GM18498 (cell line): ENCODE data around the gene INSYN1.
"Not testable (repeated sequence)": the region's sequence is repeated elsewhere in the genome, so short reads cannot be mapped to it uniquely, and the experiment has no call there.

Source experiments
- ATAC-seq: cut with Tn5 transposase; IDR thresholded peaks from one replicate; pipeline ENCODE4 v1.9.1; 2021; ENCODE audit warnings: mild to moderate bottlenecking, moderate library complexity; ENCODE audit not compliant: unreplicated experiment

The INSYN1 gene, protein sequence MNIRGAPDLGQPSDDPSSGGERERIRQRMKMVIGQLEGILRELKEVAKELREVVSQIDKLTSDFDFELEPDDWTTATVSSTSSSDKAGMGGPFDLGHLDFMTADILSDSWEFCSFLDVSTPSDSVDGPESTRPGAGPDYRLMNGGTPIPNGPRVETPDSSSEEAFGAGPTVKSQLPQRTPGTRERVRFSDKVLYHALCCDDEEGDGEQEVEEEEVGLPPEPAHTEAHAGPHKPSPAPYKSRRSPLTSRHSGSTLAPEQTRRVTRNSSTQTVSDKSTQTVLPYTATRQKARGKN

DNA sequence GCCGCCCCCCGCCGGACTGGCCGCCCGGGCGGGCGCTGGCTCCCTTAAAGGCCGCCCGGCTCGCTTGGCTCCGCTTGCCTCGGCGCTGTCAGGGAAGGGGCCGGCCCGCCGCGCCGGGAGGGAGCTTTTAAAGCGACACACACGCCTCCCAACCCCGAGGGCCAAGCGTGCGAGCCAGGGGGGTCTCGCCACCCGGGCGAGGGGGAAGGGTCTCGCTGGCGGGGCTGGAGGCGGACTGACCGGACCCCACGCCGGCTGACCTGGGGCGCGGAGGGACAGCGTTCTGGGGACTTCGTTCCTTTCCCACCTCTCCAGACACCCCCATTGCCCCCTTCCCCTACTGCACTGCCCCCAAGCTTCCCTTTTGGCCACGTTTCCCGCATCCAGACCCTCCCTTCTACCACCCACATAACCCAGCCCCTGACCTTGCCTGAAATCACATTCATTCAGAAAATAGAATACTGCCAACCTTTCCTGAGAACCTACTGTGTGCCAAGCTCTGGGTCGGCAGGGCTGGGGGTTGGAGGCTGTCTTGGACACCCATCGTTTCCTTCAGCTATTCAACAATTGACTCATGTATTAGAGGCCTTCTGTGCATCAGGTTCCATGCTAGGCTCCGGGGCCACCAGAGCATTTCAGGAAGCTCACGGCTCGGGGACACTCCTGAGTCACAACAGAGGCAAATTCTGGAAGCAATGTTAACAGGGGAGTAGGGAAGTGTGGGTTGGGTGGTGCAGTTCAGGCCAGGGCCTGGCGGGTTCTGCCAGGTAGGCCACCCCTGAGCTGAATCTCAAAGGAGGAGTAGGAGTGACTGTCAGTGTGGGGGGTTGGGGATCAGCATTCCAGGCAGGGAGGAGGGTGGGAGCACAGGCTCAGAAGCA lies at the start of gene INSYN1:
INSYN1 (minus strand) TSS at position 102 of the 881 bp plus-strand sequence. CDS start 2,221 bp downstream, outside the sequence.
- ATAC-seq: no peak

DNA sequence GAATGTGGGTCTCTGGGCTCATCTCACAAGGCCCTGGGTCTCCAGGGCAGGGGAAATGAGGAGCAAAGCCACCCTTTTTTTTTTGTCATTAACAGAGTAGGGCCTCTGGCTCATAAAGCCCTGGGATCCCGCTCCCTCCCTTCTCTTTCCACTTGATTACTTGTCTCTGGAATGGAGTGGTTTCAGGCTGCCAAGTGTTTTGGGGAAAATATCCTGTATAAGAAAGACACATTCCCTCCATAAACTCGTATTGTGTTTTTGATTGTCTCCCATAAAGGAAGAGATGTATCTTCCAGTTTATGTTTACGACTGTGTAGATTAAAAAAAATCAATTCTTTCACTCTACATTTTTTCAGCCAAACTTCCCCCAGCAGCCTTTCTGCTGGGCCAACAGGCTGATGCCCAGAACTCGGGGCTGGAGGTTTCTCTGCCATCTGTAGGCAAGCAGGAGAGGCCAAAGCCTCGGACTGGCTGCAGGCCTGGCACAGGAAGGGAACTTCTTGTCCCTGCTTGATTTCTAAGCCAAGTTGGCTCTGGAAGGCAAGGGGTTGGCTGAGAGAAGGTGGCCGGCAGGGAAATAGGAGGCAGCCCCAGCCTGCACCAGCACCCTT lies 49.4 kb upstream of the INSYN1 start:
- no peak for ATAC-seq

DNA sequence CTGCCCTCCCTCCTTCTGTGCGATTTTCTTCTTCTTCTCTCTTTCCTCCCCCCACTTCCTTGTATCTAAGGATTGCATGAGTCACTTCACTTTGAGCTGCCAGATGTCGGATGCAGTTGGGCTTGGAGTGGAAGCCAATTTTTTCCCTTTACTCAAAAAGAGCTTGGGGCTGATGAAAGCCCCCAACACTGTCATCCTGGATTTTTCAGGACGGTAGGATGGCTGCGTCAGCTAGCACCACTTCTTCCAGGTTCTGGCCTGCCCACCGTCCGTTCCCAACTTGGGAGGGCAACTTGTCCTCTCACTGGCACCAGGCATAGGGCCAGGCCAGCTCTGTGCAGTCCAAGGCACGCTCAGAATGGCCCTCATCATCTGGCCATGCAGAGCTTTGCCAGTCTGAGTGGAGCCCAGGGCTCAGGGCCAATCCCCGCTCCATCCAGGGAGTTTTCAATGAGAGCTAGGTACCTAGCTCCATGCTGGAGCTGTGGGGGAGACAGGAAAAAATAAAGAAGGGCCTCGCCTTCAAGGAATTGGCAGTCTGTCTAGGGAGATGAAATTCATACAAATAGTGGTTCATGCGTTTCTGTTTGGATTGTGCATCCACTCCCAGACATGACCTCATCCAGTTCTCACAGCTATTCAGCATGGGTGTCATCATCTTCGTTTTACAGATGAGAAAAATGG lies 47.7 kb upstream of the INSYN1 start:
- no peak for ATAC-seq

DNA sequence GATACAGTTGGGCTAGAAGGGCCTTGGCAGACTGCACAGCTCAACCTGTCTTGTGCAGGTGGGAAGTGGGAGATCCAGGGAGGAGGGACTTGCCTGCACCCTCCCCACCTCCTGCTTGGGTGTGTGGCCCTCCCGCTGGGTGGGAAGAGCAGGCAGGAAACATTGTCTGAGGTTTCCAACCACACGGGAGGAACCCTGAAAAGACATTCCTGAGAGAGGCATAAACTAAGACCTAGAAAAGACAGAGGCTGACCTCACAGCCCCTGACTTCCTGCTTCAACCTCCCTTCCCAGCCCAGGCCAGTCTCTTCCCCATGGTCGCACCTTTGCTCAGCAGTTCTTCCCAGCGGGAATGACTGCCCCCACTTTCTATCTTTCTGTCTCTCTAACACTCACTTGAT lies 46.3 kb upstream of the INSYN1 start:
- no peak for ATAC-seq

DNA sequence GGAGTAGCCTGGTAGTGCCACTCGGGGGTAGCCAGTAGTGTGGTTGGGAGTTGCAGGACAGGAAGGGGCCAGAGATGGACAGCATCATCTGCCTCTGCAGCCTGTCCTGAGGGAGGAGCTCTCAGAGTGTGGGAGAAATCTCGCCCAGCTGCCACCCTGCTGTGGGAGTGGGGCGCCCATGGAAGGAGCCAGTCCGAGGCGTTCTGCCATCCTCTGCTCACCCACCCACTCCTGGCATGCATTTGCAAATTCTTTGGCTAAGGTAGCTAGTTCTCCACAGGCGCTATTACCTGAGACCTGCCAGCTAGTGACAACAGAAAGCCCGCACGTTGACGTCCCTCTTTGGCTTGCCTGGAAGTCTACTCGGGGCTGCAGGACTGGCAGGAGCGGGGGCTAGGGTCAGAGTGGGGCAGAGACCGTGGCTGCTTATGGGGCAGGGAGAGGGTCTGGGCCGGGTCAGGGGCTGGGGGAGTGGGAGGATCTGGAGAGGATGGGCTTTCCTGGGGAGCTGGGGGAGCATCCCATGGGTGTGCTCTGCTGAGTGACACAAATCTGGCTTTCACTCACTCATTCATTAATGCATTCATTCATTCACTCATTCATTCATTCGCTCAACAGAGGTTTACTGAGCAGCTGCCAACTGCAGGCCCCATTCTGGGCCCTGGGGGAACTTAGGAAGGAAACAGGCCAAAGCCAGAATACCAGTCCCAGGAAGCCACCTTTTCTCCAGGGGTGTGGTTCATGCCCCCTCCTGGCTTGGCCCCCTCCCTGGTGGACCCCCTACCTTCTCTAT lies 44.4 kb upstream of the INSYN1 start:
- no peak for ATAC-seq

DNA sequence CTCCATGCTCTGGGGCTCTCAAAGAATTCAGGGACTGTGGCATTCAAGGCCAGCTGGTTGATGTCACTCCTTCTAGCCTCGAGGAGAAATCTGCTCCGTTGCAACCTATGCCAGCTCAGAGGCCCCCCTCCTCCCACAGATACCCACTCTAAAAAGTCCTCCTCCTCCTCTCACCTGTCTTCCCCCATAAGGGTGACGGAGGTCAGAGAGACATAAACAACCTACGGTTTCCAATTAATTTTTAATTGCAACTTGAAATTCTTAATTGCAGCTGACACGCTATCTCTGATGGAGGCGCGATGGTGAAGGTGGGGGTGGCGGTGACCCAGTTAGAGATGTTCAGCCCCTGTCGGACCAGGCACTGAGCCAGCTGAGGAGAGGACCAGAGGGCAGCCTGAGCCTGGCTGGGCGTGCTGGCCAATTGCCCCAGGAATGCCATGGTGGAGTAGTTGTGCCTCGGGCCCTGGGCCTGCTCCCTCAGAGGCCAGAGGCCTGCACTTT lies 43.2 kb upstream of the INSYN1 start:
- no peak for ATAC-seq

DNA sequence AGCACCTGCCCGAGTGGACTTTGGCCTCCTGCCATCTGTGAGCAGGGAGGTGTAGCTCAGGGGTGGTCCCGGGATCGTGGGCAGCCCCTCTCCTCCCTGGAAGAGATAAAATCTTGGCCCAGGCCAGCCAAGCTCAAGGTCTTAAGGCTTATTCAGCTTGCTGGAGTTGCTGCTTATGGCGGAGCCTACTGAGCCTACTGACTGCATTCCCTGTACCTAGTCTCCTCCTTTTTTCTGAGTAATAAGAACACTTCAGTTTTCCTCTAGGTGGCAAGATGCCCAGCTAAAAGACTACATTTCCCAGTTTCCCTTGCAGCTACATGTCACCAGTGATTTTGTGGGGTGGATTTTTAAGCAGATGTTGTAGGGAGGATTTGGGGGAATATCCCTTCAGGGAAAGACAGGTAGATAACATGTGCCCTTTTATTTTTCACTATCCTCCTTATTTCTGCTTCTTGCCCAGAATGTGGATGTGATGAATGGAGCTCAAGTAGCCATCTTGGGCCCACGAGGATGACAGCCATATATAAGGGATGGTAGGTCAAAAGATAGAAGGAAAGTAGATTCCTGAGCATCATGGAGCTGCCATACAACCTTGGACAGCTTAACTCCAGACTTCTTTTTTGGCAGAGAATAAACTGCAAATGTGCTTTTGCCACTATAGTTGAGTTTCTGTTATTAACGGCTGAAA lies 41.4 kb upstream of the INSYN1 start:
- no peak for ATAC-seq

DNA sequence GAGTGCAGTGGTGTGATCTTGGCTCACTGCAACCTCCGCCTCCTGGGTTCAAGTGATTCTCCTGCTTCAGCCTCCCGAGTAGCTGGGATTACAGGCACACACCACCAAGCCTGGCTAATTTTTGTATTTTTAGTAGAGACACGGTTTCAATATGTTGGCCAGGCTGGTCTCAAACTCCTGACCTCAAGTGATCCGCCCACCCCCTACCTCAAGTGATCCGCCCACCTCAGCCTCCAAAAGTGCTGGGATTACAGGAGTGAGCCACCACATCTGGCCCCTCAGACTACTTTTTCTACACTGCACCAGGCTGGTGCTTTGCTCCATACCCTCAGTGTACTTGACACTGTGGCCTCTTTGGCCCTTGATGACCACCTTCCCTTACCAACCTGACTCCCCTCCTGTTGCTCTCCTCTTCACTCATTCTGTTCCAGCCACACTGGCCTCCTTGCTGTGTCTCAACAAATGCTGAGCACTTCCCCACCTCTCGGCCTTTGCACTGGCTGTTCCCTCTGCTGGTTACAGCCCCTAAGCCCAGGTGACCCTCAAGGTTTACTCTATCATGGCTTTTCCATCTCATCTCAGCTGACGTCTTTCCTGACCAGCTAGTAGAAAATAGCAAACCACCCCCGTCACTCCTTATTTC lies 39.9 kb upstream of the INSYN1 start:
- ATAC-seq: not testable (repeated sequence)

DNA sequence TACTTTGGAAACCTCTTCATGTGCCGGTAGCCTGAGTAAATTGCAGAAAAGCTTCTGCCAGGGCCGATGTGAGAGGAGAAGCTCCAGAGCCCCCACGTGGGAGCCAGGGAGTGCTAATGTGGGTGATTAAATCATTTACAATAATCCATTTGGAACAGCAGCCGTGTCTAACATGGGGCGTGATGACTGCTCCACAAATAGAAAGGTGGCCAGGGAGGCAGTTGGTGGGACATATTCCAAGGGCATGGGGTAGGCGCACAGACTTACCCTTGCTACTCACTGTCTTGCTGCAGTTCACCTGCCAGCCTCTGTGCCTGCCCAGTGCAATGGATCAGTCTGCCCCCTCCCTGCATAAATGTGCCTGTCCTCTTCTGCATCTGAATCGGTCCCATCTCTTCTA lies 39.3 kb upstream of the INSYN1 start:
- ATAC-seq: no peak

DNA sequence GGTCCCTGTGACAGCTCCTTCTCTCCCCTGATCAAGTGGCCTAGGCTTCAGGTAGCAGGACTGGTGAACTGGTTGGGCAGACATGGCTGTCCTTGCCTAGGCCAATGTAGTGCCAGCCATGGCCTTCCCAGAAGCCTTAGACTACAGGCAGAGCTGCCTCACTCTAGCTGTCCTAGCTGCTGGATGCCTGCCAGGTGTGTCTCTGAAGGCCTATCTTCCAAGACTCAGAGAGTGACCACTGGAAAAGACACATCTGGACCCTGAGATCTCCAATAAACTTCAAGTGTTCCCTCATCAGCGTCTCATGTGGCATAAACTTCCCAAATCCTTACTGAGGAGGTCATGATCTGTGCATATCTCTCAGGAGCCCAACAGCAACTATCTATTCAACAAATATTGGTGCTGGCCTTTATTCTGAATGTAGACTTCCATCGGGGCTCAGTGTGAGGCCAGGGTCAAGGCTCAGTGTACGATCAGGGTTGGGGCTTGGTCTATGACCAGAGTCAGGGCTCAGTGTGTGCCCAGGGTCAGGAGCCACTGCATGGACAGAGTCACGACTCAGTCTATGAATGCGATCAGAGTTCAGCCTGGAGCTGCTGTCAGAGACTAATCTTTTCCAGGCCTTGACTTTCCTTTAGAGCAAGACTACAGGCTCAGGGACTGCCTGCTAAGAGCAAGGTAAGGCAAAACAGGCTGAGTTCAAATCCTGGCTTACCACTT lies 36.5 kb upstream of the INSYN1 start:
- no peak for ATAC-seq

DNA sequence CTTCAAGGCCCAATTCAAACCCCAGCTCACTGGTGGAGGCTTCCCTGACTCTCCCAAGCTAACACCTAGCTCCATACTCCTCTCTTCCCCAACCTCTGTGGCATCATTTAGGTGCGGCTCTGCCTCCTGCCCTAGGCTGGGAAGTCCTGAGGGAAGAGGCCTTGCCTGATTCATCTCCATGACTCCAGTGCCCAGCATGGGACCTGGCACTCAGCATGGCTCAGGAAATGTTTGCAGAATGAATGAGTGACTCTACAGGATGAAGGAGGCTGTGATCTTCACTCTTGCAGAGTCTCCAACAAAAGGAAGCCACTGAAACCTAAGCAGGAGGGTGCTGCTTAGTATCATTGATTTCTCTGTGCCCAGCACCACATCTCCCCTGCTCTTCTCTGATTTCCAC lies 34.5 kb upstream of the INSYN1 start:
- ATAC-seq: no peak

DNA sequence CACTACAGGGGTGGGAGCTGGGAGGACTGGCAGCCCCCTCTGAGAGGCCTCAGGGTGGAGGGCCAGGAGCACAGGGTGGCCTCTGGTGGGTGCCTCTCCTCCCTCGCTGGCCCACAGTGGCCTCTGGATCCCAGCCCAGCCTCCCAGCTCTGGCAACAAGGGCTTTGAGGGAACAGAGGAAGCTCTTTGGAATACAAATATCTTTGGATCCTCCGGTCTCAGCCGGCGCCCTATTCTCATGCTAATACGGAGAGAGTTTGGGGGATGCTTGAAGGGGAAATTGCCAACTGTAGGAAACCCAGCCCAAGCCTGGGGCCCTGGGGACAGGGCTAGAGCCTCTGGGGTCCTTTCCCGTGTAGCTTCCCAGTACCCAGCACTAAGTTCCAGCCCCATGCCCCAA lies 33.4 kb upstream of the INSYN1 start:
- no peak for ATAC-seq

DNA sequence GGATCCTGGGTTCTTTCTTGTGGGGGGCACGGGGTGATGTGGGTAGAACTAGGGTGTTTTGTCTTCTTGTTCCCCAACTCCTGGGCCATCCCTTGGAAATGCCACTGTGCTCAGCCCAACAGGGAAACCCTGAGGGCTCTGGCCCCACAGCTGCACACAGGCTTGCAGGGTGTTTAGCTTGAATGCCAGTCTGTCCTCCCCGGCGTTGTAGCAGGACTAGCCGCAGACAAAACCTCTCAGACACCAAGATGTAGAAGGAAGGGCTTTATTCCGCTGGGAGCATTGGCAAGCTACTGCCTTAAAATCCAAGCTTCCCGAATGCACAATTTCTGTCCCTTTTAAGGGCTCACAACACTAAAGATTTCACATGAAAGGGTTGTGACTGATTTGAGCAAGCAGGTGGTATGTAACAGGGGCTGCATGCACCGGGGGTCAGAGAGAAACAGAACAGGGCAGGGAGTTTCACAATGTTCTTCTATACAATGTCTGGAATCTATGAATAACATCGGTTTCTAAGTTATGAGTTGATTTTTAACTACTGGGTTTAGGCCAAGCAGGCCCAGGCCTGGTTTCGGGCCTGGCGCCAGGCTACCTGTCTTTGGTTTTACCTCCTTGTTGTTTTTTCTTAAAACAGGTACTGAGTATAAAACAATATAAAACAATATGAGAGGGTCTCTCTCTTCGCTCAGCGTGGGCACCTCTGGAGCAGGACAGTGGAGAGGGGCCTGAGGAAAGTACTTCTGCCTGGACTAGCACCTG lies 32.3 kb upstream of the INSYN1 start:
- not testable (repeated sequence) for ATAC-seq

DNA sequence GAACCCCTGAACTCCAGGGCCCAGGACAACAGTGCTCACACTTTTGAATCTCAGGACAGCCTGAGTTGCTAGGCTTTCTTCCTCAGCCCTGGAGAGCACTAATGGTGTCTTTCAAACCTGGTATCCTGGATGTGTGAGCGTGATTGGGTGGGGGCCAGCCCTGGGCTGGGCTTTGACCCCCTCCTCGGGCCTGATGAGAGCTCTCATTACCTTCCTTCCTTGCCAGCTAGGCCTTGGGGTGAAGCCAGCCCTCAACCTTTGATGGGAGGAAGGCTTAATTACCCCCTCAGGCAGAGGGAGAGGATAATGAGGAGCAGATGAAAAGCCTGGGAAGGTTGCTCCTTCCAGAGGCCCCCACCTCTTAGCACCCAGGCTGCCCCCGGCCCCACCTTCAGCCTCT lies 31.1 kb upstream of the INSYN1 start:
- no peak for ATAC-seq

DNA sequence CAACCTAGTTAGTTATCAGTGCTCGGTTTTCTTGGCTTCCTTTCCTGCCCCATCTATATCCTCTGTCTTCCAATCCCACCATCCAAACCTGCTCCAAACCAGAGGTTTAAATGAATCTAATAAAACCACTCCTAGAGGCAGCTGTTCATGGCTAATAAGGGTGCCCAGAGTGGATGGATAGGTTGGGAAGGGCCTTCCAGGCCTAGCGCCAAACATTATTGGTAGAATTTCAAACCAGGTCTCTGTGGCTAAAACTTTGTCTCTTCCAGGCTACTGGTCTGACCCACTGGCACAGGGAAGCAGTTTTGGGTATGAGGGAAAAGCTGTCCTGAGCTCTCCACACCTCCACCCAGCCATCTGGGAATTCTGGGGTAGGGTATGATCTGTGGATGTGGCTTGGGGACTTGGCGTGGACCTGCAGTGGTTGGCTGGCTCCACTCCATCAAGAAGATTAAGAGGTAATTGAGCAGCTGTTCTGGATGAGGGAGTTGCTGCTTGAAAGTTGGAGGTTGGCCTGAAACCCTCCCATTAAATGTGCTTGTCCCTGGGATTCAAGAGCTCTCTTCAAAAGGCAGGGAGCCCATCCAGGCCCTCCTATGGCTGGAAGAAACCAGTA lies 29.3 kb upstream of the INSYN1 start:
- no peak for ATAC-seq

DNA sequence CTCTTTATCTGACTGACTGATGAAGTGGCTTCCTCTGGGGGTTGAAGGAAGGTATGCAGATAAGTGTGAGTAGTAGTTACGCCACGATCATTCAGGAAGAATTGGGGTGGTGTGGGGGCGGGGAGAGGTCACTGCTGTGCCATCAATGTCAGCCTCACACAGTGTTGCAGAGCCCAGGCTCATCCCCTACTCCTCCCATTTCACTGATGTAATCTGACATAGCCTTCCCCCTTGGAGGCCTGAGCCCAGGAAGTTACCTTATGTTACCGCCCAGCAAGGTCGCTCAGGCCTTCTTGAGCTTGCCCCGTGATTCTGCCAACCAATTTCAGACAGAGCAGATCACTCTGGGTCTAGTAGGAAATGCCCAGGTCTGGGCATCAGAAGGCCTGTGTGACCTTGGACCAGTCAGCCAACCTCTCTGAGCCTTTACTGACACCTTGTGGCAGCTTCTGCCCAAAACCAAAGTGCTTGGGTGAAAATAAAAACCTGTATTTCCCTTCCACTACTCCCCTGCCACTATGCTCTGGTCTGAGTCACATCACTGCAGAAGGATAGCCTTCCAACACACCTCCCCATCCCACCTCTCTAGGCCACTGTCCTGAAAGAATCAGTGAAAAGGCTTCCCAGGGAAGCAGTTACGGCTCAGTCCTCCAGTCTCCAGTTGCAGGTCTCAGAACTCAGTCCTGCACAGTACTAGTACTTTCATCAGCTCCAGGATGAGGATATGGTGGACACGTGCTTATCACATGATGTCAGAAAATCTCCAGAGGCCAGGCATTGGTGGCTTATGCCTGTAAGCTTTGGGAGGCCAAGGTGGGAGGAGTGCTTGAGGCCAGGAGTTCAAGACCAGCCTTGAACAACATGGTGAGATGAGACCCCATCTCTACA lies 28.1 kb upstream of the INSYN1 start:
- ATAC-seq: no peak
